Smooth muscle cell (in vitro differentiated cells): ENCODE measurements around the gene GRIK4. TPM values are rescaled to one million over a fixed set of nuclear protein-coding genes. Genes with fewer than 3 reads are reported as not detected.
"Not testable (repeated sequence)": the region's sequence is repeated elsewhere in the genome, so short reads cannot be mapped to it uniquely, and the experiment has no call there.

ENCODE experiments used
- DNase-seq: peaks from one replicate; lab custom pipeline; 2025; ENCODE audit not compliant: unreplicated experiment; lab: John Stamatoyannopoulos, UW
- H2AFZ ChIP-seq: fragments of 200-600 bp; sonication (generic); 2 replicates; pipeline ENCODE4 v1.6.0; 2016; ENCODE audit warnings: antibody characterized with exemption, low read depth, mild to moderate bottlenecking
- H3F3A ChIP-seq: fragments of 200-600 bp; sonication (generic); 2 replicates; pipeline ENCODE4 v1.6.0; 2017; ENCODE audit warnings: antibody characterized with exemption, low read depth
- H3K27ac ChIP-seq: fragments of 200-600 bp; sonication (generic); 2 replicates; pipeline ENCODE4 v1.5.1; 2016; ENCODE audit warnings: low read depth, mild to moderate bottlenecking
- H3K27me3 ChIP-seq: fragments of 200-600 bp; sonication (generic); 2 replicates; pipeline ENCODE4 v1.6.1; 2016; ENCODE audit warnings: low read depth, mild to moderate bottlenecking
- H3K36me3 ChIP-seq: fragments of 200-600 bp; sonication (generic); 2 replicates; pipeline ENCODE4 v1.5.1; 2016; ENCODE audit warnings: low read depth
- H3K4me1 ChIP-seq: fragments of 200-600 bp; sonication (generic); 2 replicates; pipeline ENCODE4 v1.5.1; 2016; ENCODE audit warnings: low read depth
- H3K4me2 ChIP-seq: fragments of 200-600 bp; sonication (generic); 2 replicates; pipeline ENCODE4 v1.6.0; 2016; ENCODE audit warnings: mild to moderate bottlenecking
- H3K4me3 ChIP-seq: fragments of 200-600 bp; sonication (generic); 2 replicates; pipeline ENCODE4 v1.5.1; 2016; ENCODE audit warnings: mild to moderate bottlenecking
- H3K79me2 ChIP-seq: fragments of 200-600 bp; sonication (generic); 2 replicates; pipeline ENCODE4 v1.6.0; 2016; ENCODE audit warnings: low read depth, mild to moderate bottlenecking
- H3K9ac ChIP-seq: fragments of 200-600 bp; sonication (generic); 2 replicates; pipeline ENCODE4 v1.6.0; 2016; ENCODE audit warnings: low read depth
- H3K9me3 ChIP-seq: fragments of 200-600 bp; sonication (generic); replicated peaks from 2 replicates; pipeline ENCODE4 v1.5.1; 2016; ENCODE audit warnings: low read depth
- H4K20me1 ChIP-seq: fragments of 200-600 bp; sonication (generic); 2 replicates; pipeline ENCODE4 v1.6.0; 2016; ENCODE audit warnings: low read depth
- WGBS: methylation state at CpG from one replicate; pipeline ENCODE4 v1.1.7; 2016; ENCODE audit warnings: low lambda C conversion rate; 5-methylcytosine and 5-hydroxymethylcytosine counted together
- polyA plus RNA-seq: library from polyadenylated mRNA; unstranded; fragments of >200 nt; fragmentation: Nextera tagmentation; extraction: Ambion mirVana; gene quantifications from 2 replicates; pipeline ENCODE4 v1.2.1, GENCODE V29; 2016
- total RNA-seq: library from RNA; depleted of rRNA; stranded (reverse); fragments of >200 nt; gene quantifications from 2 replicates; pipeline ENCODE4 v1.2.3, GENCODE V29; 2014
- TF ChIP-seq, protein P1 (sequence below): fragments of 200-600 bp; sonication (generic); IDR thresholded peaks from 2 replicates; pipeline ENCODE4 v1.5.1; 2017; ENCODE audit warnings: borderline replicate concordance, mild to moderate bottlenecking, antibody characterized with exemption; ENCODE audit not compliant: insufficient read depth, poor library complexity, severe bottlenecking

The GRIK4 gene
- total and polyA plus RNA-seq, 2 experiments from 2014 or later = not detected

GRCh38 chr11:120622189-120622875, 110.8 kb downstream of the GRIK4 start:
- Histone ChIP-seq H3K4me3 (no peak overlapping the region), H3K4me1 (no peaks in the 10 kb centered on the region), H3K9ac (no peak overlapping the region), H3K27ac (no peak overlapping the region), H3K27me3 (peaks cover 6% of the 10 kb centered on the region), H2AFZ (no peak overlapping the region), H3K79me2 (no peaks in the 10 kb centered on the region), H3K4me2 (no peak overlapping the region), H3F3A (no peaks in the 10 kb centered on the region), H4K20me1 (no peaks in the 10 kb centered on the region), H3K9me3 (no peaks in the 10 kb centered on the region), H3K36me3 (no peaks in the 10 kb centered on the region)
- DNase-seq = no peak
- TF ChIP-seq, protein P1, sequence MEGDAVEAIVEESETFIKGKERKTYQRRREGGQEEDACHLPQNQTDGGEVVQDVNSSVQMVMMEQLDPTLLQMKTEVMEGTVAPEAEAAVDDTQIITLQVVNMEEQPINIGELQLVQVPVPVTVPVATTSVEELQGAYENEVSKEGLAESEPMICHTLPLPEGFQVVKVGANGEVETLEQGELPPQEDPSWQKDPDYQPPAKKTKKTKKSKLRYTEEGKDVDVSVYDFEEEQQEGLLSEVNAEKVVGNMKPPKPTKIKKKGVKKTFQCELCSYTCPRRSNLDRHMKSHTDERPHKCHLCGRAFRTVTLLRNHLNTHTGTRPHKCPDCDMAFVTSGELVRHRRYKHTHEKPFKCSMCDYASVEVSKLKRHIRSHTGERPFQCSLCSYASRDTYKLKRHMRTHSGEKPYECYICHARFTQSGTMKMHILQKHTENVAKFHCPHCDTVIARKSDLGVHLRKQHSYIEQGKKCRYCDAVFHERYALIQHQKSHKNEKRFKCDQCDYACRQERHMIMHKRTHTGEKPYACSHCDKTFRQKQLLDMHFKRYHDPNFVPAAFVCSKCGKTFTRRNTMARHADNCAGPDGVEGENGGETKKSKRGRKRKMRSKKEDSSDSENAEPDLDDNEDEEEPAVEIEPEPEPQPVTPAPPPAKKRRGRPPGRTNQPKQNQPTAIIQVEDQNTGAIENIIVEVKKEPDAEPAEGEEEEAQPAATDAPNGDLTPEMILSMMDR = peak; percentile 15
- 63% methylated on average over 7 of the region's 7 CpGs for WGBS

- WGBS = 92% methylated on average over 12 of the region's 12 CpGs
- not testable (repeated sequence) for H3K4me3 ChIP-seq, H4K20me1 ChIP-seq
Observed at GRCh38 chr11:120624992-120625391, 113.4 kb downstream of the GRIK4 start.

DNA sequence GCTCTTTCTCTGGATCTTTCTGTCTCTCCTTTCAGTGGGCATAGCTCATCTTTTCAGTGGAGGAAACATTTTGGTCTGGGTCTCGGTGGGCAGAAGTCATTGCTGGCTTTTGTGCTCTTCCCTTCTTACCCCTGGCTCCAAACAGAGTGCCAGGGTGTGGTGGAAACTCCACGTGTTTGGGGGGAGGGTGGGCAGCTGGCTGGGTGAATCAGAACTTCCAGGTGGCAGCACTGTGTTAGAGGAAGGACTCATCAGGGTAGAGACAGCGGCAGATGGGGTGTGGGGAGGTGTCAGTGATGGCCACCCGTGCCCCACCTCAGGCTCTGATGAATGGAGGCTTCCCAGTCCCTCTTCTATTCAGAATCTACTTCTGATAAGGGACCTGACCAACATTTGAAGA, 114.0 kb downstream of the GRIK4 start:
- H3K4me2 ChIP-seq = no peak overlapping the region
- H2AFZ ChIP-seq = no peak overlapping the region
- H4K20me1 ChIP-seq = no peaks in the 10 kb centered on the region
- TF ChIP-seq, protein P1 = no peak
- no peak overlapping the region for H3K27ac ChIP-seq
- no peak overlapping the region for H3K4me3 ChIP-seq
- WGBS = 77% methylated on average over 4 of the region's 4 CpGs
- no peaks in the 10 kb centered on the region for H3K4me1 ChIP-seq
- no peak for DNase-seq
- H3F3A ChIP-seq = no peaks in the 10 kb centered on the region
- H3K79me2 ChIP-seq = no peaks in the 10 kb centered on the region
- no peak overlapping the region for H3K9ac ChIP-seq
- H3K36me3 ChIP-seq = no peaks in the 10 kb centered on the region
- peaks cover 12% of the 10 kb centered on the region for H3K27me3 ChIP-seq
- no peaks in the 10 kb centered on the region for H3K9me3 ChIP-seq

More at GRCh38 chr11:120624992-120625391, 113.4 kb downstream of the GRIK4 start:
- H3K4me2 ChIP-seq, DNase-seq, H3F3A ChIP-seq, H3K79me2 ChIP-seq, H2AFZ ChIP-seq, H3K36me3 ChIP-seq, H3K9ac ChIP-seq, H3K4me1 ChIP-seq, H3K9me3 ChIP-seq, H3K27ac ChIP-seq: not testable (repeated sequence)
- peaks cover 12% of the 10 kb centered on the region for H3K27me3 ChIP-seq

DNA sequence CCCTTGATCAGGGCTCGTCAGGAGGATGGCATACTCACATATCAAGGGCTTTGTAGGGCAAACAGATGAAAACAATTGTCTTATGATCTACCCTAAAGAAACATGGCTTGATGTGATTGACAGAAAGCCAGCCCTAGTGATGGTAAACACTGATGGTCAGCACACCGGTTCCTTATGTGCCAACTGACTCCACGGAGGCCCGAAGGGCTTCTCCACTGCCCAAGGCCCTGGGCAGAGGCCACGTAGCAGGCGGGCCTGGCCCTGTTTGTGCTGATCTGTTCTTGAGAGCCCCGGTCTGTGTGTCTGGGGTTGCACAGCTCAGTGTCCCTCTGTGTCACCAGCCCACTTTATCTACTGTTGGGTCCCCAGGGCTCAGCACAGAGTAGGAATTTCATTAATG, 115.2 kb downstream of the GRIK4 start:
- Histone ChIP-seq H3K36me3 (no peaks in the 10 kb centered on the region), H2AFZ (no peak overlapping the region), H3K27ac (no peak overlapping the region), H3K9me3 (no peaks in the 10 kb centered on the region), H3F3A (no peaks in the 10 kb centered on the region), H3K4me3 (no peak overlapping the region), H3K4me1 (no peaks in the 10 kb centered on the region), H3K27me3 (peaks cover 12% of the 10 kb centered on the region), H3K4me2 (no peak overlapping the region), H3K79me2 (no peaks in the 10 kb centered on the region), H3K9ac (no peak overlapping the region), H4K20me1 (no peaks in the 10 kb centered on the region)
- no peak for DNase-seq
- WGBS = 91% methylated on average over 7 of the region's 7 CpGs
- TF ChIP-seq, protein P1 = no peak
